GM18873 (cell line): ENCODE measurements around the gene PPAN.

Experiments
- ATAC-seq: cut with Tn5 transposase; IDR thresholded peaks from one replicate; pipeline ENCODE4 v1.9.1; 2021; ENCODE audit warnings: mild to moderate bottlenecking, moderate library complexity, moderate number of reproducible peaks; ENCODE audit not compliant: unreplicated experiment, low FRiP score

PPAN gene

DNA sequence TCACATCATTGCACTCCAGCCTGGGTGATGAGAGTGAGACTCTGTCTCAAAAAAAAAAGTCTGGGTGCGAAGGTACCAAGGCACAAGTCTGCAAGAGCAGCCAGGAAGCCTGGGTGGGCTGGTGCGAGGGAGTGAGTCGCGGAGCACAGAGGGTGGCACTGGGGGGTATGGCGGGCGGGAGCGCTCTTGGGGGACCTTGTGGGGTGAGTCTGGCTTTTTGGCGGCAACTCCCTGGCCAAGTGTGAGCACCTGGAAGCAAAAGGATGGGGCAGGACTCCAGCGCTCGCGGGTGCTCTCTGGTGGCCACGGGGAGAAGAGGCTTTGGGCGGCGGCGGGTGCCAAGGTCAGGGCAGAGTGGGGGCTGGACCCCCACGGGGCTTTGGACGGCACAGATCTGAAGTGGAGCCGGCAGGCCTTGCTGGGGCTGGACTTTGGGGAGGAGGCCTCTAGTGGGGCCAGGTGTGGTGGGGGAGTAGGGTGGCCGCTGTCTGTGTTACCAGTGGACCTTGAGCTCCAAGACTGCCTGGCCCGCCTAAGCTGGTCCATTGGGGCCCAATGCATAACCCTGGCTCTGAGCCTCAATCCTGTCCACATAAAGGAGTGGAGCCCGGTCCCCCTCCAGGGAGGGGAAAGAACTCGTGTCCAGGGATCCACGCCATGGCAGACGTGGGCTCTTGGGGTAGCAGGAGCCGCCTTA lies 6.9 kb downstream of the PPAN start:
- no peak for ATAC-seq

DNA sequence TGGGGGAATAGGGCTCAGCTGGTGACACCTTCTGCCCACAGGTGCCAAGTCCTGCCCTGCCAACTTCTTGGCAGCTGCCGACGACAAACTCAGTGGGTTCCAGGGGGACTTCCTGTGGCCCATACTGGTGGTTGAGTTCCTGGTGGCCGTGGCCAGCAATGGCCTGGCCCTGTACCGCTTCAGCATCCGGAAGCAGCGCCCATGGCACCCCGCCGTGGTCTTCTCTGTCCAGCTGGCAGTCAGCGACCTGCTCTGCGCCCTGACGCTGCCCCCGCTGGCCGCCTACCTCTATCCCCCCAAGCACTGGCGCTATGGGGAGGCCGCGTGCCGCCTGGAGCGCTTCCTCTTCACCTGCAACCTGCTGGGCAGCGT lies 7.4 kb downstream of the PPAN start:
- no peak for ATAC-seq

DNA sequence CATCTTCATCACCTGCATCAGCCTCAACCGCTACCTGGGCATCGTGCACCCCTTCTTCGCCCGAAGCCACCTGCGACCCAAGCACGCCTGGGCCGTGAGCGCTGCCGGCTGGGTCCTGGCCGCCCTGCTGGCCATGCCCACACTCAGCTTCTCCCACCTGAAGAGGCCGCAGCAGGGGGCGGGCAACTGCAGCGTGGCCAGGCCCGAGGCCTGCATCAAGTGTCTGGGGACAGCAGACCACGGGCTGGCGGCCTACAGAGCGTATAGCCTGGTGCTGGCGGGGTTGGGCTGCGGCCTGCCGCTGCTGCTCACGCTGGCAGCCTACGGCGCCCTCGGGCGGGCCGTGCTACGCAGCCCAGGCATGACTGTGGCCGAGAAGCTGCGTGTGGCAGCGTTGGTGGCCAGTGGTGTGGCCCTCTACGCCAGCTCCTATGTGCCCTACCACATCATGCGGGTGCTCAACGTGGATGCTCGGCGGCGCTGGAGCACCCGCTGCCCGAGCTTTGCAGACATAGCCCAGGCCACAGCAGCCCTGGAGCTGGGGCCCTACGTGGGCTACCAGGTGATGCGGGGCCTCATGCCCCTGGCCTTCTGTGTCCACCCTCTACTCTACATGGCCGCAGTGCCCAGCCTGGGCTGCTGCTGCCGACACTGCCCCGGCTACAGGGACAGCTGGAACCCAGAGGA lies 7.9 kb downstream of the PPAN start:
- no peak for ATAC-seq

DNA sequence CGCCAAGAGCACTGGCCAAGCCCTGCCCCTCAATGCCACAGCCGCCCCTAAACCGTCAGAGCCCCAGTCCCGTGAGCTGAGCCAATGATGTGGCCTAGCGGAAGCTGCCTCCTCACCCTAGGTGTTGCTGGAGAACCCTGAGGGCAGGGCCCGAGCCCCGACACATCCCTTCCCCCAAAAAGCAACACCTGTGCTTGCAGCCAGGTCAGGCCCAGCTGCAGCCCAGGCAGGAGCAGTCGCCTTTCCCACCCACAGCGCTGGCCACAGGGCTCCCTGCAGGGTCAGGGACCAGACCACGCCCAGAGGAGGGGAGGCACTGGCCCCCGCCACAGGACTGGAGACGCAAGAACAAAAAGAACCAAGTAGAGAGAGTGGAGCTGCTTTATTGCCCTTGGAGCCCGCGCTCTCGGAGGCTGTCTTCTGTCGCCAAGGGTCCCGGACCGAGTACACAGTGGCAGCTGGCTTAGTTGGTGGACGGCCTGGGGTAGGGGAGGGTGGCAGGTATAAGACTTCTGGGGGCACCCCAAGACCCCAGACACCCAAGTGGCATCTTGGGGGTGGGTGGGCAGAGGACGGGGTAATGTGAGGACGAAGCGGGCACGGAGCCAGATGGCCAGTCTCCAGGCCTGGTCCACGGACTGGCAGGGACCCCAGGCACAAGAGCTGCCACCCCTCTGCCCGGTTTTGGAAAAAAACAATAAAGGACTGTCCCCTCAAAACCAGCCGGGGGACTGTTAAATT lies 8.7 kb downstream of the PPAN start:
- no peak for ATAC-seq

DNA sequence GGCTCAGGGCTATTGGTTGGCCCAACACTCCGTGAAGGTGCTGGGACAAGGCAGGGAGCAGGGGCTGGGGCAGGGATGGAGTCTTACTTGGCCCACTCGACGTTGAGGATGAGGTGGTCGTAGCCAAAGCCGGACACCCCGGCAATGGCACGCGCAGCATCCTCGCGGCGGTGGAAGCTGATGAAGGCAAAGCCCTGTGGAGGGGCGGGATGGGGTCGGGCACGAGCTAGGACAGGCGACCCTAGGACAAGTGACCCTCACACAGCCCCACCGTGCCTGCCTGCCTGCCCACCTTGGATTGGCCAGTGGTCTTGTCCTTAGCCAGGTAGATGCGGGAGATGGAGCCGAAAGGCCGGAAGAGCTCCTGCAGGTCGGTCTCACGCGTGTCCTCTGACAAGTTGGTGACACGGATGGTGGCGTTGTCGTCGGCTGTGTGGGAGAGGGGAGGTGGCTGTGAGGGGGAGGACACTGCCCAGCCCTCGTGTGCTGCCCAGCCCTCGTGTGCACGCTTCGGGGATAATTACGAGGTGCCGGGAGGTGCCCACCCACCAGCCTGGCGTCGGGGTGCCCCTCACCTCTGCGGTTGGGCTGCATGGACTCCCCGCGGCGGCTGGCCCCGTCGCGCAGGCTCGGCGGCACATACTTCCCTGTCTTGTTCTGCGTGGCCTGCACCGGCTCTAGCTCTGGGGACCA lies 9.4 kb downstream of the PPAN start:
- no peak for ATAC-seq

DNA sequence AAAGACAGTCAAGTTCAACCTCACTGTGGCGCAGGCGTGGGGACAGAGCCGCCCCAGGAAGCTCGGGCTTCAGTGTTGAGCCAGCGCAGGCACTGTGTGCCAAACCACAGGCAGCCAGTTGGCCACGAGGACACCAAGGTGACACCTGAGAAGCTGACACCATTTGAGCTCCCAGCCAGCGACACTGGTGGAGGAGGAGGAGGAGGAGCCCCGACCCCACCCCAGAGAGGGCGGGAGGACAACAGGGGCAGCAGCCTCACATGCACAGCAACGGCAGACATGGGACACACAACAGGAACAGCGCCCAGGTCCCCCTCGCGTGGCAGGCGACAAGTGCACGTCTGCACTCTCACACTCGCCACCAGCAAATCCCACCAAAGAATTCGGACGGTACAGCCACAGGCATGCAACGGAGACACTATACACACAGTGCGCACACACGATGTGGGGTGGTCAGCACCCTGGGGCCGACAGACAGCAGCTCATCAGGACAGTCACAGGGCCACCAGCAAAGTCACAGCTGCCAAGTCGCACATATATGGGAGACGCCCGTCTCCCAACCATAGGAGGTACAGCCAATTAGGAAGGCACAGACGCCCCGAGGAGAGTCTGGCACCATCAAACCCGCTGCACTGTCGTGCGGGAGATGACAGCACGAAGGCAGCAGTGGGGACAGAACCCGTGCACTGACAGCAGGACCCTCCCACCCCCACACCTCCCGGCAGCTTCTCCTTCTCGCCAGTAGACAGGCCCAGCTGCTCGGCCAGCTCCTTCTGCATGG lies 10.1 kb downstream of the PPAN start:
- no peak for ATAC-seq

DNA sequence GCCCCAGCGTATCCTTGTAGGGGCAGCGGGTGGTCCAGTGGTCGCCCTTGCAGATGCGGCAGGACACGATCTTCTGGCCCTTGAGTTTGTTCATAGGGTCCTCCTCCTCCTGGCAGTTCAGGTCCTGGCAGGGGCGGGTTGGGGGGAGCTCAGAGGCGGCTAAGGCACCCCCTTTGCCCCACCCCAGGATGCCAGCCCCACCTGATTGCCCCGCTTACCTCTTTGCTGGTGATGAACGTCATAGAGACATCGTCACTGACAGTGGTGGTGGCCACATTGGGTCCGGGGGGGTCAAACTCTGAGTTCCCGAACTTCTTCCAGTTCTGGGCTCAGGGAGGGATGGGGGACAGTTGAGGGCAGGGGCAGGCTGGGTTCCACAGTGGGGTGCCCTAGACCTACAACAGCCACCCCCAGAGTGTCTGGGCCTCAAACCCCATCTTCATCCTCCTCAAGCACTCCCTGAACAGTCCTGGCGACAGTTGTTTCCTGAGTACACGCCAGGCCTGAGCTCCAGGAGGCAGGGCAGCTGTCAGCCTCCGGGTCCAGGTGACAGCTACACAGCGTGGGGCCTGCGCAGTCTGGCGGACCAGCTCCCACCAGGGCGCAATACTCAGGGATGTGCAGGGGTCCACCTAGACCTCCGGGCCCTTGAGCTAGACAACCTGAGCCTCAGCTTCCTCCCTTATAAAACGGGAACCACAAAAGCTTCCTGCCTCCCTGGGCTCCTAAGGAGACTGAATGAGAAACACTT lies 10.9 kb downstream of the PPAN start:
- ATAC-seq: no peak

DNA sequence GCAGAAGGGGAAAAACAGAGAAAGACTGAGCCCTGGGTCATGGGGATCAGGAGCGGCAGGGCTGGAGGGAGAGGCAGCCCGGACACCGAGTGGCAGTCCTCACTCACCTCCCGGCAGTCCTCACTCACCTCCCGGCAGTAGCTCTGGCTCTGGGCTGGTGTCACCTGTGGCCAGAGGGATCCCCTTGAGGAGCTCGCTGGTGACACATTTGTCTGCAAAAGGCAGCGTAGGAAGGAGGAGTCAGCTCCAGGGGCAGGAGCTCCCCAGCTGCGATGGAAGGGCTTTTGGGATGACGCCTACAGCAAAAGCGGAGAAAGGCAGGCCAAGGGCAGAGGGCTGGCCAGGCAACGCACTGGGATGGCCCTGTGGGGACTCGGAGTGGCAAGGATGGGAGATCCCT lies 12.8 kb downstream of the PPAN start:
- no peak for ATAC-seq

DNA sequence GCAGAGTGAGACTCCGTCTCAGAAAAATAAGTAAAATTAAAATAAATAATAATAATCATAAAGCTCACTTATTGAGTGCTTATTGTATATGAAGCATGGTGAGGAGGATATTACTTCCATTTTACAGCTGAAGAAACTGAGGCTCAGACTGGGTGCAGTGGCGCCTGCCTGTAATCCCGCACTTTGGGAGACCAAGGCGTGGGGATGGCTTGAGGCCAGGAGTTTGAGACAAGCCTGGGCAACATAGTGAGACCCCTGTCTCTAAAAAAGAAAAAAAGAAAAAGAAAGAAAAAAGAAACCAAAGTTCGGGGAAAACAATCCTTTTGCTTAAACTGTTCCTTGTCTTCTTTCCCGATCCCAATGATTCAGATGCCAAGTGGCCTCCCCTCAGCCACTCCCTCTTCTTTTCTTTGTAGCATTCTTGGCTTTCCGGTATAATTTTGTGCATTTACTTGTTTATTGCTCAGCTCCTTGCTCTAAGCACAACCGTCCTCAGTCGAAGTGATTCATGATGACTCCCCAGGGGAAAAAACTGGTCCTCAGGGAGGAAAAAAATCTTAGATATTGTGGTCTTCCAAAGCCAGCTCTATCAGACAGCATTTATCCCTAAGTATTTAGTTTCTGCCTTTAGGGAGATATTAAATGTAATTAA lies 14.5 kb downstream of the PPAN start:
- ATAC-seq: no peak

DNA sequence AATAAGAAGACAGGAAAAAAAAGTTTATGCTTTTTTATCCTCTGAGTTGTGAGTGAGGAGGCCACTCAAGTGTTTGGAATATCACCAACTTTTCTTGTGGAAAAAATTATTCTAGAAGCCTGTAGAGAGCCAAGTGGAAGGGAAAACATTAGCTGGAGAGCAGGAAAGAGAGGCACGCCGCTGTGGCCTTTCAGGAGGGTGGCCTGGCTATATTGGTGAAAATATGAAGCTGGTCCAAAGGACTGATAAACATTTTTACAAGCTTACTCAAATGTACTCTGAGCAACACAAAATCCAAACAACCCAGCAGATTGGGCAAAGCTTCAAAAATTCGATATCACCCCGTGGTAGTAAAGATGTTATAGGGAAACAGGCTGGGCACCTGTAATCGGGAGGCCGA lies 15.9 kb downstream of the PPAN start:
- ATAC-seq: no peak

DNA sequence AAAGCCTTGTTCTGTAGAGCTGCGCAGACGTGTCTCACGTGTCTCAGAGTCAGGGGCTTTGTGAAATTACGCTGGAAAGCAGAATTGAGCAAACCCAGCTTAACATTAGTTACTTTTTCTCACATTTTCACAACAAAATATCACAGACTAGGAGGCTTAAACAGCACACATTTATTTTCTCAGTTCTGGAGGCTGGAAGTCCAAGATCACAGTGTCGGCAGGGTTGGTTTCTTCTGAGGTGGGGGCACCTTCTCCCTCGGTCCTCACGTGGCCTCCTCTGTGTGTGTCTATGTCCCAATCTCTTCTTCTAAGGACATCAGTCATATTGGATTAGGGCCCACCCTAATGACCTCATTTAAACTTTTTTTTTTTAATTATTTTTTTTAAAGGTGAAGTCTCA lies 18.3 kb downstream of the PPAN start:
- no peak for ATAC-seq

DNA sequence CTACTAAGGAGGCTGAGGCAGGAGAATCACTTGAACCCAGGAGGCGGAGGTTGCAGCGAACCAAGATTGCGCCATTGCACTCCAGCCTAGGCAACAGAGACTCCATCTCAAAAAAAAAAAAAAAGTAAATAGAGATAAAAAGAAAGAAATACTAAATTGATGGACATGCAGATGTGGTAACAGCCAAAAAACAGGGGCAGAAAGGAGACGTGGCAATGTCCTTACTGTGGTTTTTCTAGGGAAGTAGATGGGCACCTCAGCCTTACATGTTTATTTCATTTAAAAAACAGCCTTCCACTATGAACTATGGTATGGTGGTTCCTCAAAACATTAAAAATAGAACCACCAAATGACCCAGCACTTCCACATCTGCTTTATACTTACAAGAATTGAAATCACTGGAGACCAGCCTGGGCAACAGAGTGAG lies 20.1 kb downstream of the PPAN start:
- no peak for ATAC-seq

DNA sequence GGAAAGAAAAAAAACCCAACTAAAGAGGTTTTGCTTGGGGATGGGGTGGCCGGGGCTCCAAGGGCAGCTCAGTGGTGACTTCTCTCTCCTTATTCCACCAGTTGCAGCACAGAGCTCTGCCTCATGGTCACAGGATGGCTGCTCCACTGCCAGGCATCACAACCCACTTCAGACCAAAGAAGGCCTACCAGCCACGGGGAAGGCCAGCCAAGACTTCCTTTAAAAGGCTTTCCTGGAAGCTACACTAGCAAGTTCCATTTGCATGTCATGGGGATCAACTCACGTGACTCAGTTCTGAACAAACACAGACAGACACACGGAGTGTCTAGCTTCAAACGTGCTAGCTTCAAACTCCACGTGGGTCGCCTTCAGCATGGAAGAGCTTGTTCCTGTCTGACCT lies 26.7 kb downstream of the PPAN start:
- ATAC-seq: no peak

DNA sequence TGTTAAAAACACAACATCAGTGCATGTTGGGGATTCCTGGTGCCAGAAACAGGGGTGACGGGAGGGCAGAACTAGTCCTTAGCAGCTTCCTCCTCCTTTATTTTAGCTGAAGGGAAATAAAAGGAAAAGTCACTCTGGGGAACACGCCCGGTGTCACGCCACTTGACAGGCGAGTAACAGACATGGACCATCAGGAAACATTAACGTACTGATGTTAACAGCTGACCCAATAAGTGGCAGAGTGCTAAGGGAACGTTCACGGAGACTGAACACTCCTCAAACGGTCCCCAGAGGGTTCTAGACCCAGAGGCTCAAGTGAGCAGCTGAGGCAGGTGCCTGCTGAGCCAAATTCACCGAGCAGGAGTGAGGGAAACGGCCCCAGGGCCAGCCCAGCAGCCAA lies 27.4 kb downstream of the PPAN start:
- no peak for ATAC-seq

DNA sequence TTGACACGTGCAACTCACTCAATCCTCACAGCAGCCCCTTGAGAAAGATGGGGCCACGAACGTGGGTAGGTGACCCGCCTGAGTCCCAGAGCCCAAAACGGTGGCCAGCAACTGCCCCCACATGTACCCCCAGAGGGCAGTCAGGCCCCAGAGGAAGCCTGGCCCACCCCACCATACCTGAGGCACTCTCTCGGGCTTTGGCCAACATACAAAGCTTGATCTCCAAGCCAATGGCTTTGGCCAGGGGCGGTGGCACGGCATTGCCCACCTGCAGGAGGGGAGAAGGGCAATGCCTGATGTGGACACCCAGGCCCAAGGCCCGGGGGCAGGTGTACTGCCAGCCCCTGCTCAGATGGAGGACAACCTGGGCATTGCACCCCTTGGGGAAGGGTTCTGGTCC lies 27.9 kb downstream of the PPAN start:
- no peak for ATAC-seq

DNA sequence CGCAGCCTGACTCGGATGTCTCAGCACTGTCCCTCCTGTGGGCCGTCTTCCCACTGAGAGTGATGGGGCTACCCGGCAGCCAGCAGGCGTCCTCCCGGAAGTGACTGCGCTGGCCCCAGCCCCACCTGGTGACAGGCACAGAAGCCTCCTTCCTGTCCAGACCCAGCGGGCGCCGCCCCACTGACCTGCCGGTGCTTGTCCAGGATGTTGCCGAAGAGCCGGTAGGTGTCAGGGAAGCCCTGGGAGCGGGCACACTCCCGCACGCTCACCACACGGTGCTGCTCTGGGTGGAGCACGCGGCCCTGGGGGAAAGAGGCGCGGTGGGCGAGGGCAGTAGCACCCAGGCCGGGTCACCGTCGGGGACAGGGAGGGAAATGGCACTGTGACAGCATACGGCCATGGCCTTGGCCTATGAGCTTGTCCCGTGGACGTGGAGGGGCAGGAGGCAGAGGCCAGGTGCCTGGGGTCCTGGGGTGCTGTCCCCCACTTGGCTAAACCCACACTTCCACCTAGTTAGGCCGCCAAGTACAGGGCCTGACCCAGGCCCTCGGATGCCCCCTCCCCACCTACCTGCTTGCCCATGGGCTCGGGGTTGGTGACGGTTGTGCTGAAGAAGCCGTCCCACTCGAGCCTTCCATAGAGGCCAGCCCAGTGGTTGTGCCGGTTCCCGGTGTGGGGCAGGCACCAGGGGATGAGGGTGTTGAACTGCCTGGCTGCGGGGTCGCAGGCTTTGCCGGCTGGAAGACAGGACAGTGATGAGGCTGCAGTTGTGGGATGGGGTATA lies 29.6 kb downstream of the PPAN start:
- ATAC-seq: no peak

DNA sequence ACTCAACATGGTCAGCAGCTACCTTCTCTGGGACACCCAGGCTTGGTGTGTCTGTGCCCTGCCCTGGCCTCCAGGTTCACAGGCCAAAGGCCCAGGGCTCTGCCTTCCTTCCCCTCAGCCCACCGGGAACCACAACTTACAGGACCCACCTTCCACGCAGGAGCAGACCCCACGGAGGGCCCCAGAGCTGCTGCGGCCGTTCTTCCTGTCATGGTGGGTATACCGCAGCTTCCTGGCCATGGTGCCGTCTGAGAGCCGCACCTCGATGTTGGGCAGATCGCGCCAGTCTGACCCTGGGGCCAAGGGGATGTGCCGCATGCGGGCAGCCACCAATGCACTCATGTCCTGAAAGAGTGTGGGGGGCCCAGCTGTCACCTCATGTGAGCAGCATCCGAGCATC lies 30.8 kb downstream of the PPAN start:
- no peak for ATAC-seq
